ENCODE measurements around the gene GLIS1.
"Not testable (repeated sequence)": the region's sequence is repeated elsewhere in the genome, so short reads cannot be mapped to it uniquely, and the experiment has no call there.

Gene GLIS1

DNA sequence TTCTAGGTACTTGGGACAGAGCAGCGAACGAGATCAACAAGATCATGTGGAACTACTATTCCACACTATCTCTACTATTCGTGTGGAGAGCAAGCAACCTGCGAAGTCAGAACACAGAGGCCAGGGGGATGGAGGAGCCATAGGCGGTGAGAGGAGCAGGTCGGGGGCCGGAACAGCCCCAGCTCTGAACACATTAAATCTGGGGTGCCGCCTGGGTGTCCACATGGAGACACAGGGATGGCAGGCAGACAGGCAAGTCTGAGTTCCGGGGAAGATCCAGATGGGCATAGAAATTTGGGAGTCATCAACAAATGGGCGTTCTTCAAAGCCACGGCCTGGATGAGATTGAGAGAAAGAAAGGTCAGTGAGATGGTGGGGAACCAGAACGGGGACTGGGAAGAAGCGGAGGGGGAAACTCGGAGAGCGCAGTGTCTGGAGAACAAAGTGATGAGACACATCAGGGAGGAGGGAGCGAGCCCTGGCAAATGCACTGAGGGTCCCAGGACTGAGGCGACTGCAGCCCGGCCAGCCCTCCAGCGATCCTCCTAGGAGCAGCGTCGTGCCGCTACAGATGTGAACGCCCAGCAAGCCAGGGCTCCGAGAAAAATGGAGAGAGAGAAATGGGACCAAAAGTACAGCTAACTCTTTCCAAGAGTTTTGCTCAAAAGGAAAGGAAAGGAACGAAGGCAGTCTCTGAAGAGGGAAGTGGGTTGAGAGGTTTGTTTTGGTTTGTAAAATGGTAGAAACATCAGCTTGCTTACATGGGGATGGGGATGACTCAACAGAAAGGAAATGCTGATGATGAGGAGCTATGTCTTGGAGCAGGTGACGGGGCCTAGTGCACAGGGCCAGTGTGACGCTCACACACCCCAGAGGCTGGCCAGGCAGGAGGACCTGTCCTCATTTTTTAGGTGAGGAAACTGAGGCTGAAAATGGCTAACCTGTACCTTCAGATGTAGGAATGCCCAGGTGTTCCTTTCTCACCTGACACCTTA lies 84.5 kb downstream of the GLIS1 start:
- peak; percentile 79 for DNase-seq (ENCODE audit: low spot score)

DNA sequence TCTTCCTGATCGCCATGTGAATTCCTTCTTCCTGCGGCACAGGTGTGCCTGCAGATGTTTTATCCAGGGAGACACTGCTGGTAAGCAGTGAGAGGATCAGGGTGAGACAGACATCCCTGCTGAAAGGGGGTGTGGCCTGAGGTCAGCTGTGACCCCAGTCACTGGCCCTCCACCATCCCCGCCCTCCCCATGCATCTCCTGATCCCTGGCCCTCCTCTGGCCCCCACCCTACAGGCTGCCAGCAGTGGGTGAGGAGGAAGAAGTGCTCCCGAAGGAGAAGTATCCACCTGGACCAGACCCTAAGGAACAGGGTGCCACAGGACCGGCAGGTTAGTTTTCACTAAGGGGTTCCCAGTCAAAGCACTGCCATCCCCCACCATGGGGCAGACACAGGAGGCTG lies 85.3 kb downstream of the GLIS1 start:
- no peak for DNase-seq (ENCODE audit: low spot score)

GRCh38 chr1:53653200-53653575 lies 85.8 kb downstream of the GLIS1 start:
- no peak for DNase-seq (ENCODE audit: low spot score)

GRCh38 chr1:53652441-53653199 lies 86.3 kb downstream of the GLIS1 start:
- no peak for DNase-seq (ENCODE audit: low spot score)

DNA sequence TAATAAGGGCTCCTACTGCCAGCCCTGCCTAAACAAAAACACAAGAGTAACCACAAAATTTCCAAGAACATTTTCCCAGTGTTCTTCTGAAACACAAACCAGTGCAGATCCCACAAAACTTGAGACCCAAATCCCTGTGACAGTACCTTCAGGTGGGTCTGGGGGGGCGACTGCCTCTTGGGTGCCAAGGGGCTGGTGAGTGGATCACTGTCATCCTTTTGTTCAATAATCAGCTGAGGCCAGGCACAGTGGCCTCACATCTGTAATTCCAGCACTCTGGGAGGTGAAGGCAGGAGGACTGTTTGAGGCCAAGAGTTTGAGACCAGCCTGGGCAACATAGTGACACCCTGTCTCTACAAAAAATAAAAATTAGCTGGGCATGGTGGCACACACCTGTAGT lies 87.6 kb downstream of the GLIS1 start:
- DNase-seq (ENCODE audit: low spot score) = no peak

DNA sequence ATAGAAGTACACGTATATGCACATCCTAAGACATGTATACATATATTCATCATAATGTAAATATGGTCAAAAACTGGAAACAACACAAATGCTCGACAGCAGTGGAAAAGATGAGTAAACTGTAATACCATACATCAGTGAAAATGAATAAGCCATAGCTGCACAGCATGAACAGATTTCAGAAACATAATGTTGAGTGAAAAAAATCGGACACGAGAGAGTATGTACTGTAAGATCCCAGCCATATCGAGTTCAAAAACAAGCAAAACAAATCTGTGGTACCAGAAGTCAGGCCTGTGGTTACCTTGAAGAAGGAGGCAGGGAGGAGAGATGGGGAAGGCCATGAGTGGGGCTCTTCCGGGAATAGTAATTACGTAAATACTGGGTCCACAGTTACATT lies 90.4 kb downstream of the GLIS1 start:
- no peak for DNase-seq (ENCODE audit: low spot score)

DNA sequence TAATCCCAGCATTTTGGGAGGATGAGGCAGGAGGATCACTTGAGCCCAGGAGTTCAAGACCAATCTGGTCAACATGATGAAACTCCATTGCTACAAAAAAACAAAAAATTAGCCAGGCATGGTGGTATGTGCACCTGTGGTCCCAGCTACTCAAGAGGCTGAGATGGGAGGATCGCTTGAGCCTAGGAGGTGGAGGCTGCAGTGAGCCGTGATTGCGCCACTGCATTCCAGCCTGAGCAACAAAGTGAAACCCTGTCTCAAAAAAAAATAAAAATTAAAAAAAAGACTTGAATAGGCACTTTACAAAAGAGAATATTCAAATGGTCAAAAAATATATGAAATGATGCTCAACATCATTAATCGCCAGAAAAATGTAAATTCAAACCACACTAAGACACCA lies 91.0 kb downstream of the GLIS1 start:
- DNase-seq (ENCODE audit: low spot score) = not testable (repeated sequence)

- DNase-seq (ENCODE audit: low spot score) = no peak
These were observed 92.2 kb downstream of the GLIS1 start for GRCh38 chr1:53646732-53647131.

GRCh38 chr1:53645690-53646078 lies 93.3 kb downstream of the GLIS1 start:
- DNase-seq (ENCODE audit: low spot score) = no peak

GRCh38 chr1:53644909-53645689 lies 93.9 kb downstream of the GLIS1 start:
- no peak for DNase-seq (ENCODE audit: low spot score)

GRCh38 chr1:53644496-53644895 lies 94.5 kb downstream of the GLIS1 start:
- DNase-seq (ENCODE audit: low spot score) = no peak

DNA sequence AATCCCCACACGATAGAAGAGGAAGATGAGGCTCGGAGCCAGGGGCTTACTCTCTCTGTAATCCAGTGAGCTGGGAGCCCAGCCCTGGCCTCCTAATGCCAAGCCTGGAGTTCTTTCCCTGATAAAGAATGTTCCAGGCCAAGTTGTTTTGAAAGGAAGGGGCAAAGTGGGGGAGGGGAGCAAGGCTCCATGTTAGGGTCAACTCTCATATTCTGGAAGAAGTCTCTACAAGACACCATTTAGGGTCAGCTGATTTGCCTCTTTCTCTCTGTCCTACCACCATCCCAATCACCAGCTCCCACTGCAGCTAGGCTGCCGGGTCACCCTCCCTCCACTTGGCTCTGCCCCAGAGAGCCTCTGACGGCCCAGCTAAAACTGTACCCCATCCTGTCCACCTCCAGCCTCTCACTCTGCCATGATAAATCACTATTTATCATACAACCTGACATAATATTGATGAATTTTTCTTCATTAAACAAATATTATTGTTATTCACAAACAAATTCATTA lies 95.0 kb downstream of the GLIS1 start:
- no peak for DNase-seq (ENCODE audit: low spot score)

DNA sequence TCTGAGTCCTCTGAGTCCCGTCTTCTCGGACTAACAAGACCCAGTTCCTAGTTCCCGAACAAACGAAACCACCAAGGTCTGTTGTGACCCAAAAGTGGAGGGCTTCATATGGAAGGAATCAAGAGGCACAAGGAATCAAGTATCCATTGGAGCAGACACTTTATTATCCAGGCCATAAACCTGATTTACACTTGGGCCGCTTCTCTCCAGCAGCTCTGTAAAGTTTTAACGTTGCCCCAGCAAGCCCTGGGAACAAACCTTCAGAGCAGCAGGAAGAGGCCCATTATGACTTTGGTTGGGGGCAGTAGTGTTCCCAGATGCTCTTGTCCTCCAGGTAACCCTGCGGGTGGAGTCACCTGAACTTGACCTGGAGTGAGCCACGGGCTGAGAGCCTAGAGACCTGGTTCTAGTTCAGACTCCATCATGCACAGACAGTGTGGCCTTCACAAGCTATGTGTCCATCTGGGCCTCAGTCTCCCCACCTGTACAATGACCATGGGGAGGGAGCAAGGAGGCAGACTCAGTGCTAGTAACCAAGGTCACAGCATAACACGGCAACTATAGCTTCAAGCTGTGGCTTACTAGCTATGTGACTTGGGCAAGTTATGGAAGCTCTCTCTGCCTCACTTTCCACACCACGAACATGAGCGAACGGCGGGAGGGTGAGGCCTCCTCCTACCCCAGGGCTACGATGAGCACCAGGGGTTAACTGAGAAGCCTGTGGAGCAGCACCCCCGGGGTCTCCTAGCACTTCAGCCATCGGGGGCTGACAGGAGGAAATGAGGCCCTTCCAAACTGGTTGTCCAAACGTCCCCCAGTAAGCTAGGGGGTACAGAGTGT lies 95.7 kb downstream of the GLIS1 start:
- DNase-seq (ENCODE audit: low spot score) = no peak

DNA sequence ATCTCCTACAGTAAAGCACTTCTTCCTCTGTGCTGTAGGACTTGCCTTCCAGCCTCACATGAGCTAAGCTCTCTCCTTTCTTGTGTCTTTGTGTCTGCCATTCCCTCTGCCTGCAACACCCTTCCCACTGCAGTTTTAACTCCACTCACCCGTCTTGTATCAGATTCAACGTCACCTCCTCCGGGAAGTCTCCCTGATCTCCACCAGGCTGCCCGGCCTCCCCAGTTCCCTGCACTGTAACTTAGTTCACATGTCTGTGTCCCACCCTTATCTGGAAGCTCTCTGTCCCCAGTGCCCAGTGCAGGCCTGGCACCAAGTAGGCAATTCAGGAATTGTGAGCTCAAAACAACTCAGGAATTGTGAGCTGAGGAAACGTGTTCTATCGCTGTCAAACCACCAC lies 96.4 kb downstream of the GLIS1 start:
- DNase-seq (ENCODE audit: low spot score) = no peak

- DNase-seq (ENCODE audit: low spot score) = no peak
These were observed 96.8 kb downstream of the GLIS1 start for GRCh38 chr1:53642215-53642555.

DNA sequence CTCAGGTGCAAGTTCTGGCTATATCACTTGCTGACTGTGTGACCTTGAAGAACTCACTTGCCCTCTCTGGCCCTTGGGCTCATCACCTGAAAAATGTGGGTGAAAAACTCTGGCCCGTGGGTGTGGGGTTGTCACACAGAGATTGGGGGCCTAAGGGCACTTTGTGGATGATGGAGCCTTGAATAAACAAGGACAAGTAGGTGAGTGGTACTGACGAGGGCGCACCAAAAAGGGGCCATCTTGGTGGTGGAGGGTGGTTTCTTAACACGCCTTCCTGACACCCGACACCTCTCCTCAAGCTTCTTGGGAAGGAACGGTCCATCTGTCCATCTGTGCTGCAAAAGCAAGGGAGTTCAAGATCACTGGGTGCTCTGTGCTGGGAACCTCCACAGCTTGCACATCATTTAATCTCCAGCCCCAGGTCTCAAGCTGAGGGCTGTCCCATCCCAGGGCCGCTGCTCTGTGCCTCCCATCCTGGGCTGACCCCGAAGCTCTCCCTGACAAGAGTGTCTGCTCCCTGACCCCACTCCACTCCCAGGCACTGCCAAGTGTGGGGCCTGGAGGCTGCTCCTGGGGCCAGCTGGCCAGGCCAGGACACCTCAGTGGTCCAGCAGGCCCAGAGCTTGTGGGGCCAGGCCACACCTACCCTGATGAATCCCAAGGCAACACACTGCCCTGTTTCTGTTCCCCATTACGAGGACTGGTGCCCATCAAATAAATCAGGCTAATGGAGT lies 97.3 kb downstream of the GLIS1 start:
- DNase-seq (ENCODE audit: low spot score) = no peak

- no peak for DNase-seq (ENCODE audit: low spot score)
These were observed 98.3 kb downstream of the GLIS1 start for GRCh38 chr1:53640701-53641075.

- no peak for DNase-seq (ENCODE audit: low spot score)
These were observed 98.8 kb downstream of the GLIS1 start for GRCh38 chr1:53639996-53640700.

- no peak for DNase-seq (ENCODE audit: low spot score)
These were observed 99.7 kb downstream of the GLIS1 start for GRCh38 chr1:53639251-53639763.
